H1 (cell line): ENCODE measurements around the gene CNPY2. TPM values are rescaled to one million over a fixed set of nuclear protein-coding genes. Genes with fewer than 3 reads are reported as not detected.

Experiments used
- CBX5 ChIP-seq: fragments of 300-800, 300-1000 bp; sonication (generic); IDR thresholded peaks from 2 replicates; pipeline ENCODE4 v1.7.1; 2016; ENCODE audit warnings: antibody characterized with exemption, low read length, low read depth
- CREB1 ChIP-seq: IDR thresholded peaks from 2 replicates; pipeline ENCODE4 v1.6.1; 2012; ENCODE audit warnings: inconsistent platforms
- CTBP2 ChIP-seq: IDR thresholded peaks from 2 replicates; pipeline ENCODE4 v1.7.0; 2011; ENCODE audit warnings: borderline replicate concordance, mild to moderate bottlenecking, moderate library complexity, mixed read lengths, low read length; ENCODE audit not compliant: insufficient read depth, insufficient read length
- EGR1 ChIP-seq: IDR thresholded peaks from 2 replicates; pipeline ENCODE4 v1.6.1; 2011; ENCODE audit warnings: low read depth, low read length, borderline replicate concordance
- GABPA ChIP-seq: IDR thresholded peaks from 2 replicates; pipeline ENCODE4 v1.6.1; 2011; ENCODE audit warnings: mild to moderate bottlenecking, low read length, moderate library complexity, borderline replicate concordance; ENCODE audit not compliant: insufficient read depth
- KDM4A ChIP-seq: IDR thresholded peaks from one replicate; pipeline ENCODE4 v1.7.1; 2012; ENCODE audit warnings: low read depth, mild to moderate bottlenecking, moderate library complexity, low read length, inconsistent platforms; ENCODE audit not compliant: severe bottlenecking
- NRF1 ChIP-seq: IDR thresholded peaks from 2 replicates; pipeline ENCODE4 v1.6.1; 2011; ENCODE audit warnings: mild to moderate bottlenecking, low read depth, low read length, improper control_type of control experiment
- POLR2A ChIP-seq, 2 experiments: IDR thresholded peaks; 1 replicate in 1 of 2; 2 replicates in 1 of 2; pipeline ENCODE4 v1.6.1; 2011; ENCODE audit warnings: low read depth in 2 of 2, low read length in 2 of 2, mild to moderate bottlenecking in 2 of 2; ENCODE audit errors: control extremely low read depth in 1 of 2
- POLR2AphosphoS5 ChIP-seq: IDR thresholded peaks from 2 replicates; pipeline ENCODE4 v1.6.1; 2011; ENCODE audit warnings: low read depth, low read length
- RAD21 ChIP-seq, 2 experiments: IDR thresholded peaks in 1 of 2; conservative IDR thresholded peaks in 1 of 2; 2 replicates each; pipeline ENCODE4 v1.6.1; 2011; ENCODE audit warnings: low read depth in 2 of 2, low read length in 2 of 2, improper control_type of control experiment in 1 of 2, inconsistent platforms in 1 of 2, mild to moderate bottlenecking in 1 of 2, moderate library complexity in 1 of 2
- RFX5 ChIP-seq: IDR thresholded peaks from 2 replicates; pipeline ENCODE4 v1.6.1; 2011; ENCODE audit warnings: low read depth, low read length, improper control_type of control experiment, borderline replicate concordance
- SAP30 ChIP-seq: fragments of 300-600 bp; sonication (generic); IDR thresholded peaks from 2 replicates; pipeline ENCODE4 v1.7.1; 2012; ENCODE audit warnings: low read length, moderate library complexity, mild to moderate bottlenecking, inconsistent platforms; ENCODE audit not compliant: insufficient read depth, insufficient replicate concordance
- SIX5 ChIP-seq: IDR thresholded peaks from 2 replicates; pipeline ENCODE4 v1.6.1; 2011; ENCODE audit warnings: mild to moderate bottlenecking, low read depth, low read length
- TAF1 ChIP-seq: IDR thresholded peaks from 2 replicates; pipeline ENCODE4 v1.6.1; 2011; ENCODE audit warnings: mild to moderate bottlenecking, low read depth, low read length
- TBP ChIP-seq: IDR thresholded peaks from 2 replicates; pipeline ENCODE4 v1.6.1; 2011; ENCODE audit warnings: low read depth, low read length, improper control_type of control experiment
- TEAD4 ChIP-seq: IDR thresholded peaks from 2 replicates; pipeline ENCODE4 v1.6.1; 2012; ENCODE audit warnings: low read depth, low read length, inconsistent platforms, mixed read lengths
- polyA plus RNA-seq, 7 experiments: library from polyadenylated mRNA; depleted of rRNA in 3 of 7; stranded (reverse) in 5 of 7; unstranded in 2 of 7; fragments of >200 nt in 5 of 7; fragments of 200-250 nt in 2 of 7; gene quantifications; 1 replicate in 5 of 7; 2 replicates in 1 of 7; 4 replicates in 1 of 7; pipeline versions ENCODE4 v1.2.1 to v1.2.3, GENCODE V29; 2011 to 2013; ENCODE audit warnings: missing spikeins in 2 of 7, mixed read lengths in 2 of 7
- total RNA-seq: library from RNA; stranded (reverse); fragmentation: NEBNext Ultra II Directional; extraction: Animal tissue kit (Norgen Biotek cat#: 25700); gene quantifications from 2 replicates; pipeline ENCODE4 v1.2.1, GENCODE V29; 2021
- TF ChIP-seq, protein P1 (sequence below): IDR thresholded peaks from 2 replicates; pipeline ENCODE4 v1.6.1; 2012; ENCODE audit warnings: low read length, inconsistent platforms
- TF ChIP-seq, protein P2 (sequence below): IDR thresholded peaks from 2 replicates; pipeline ENCODE4 v1.6.1; 2012; ENCODE audit warnings: inconsistent platforms
- TF ChIP-seq, protein P3 (sequence below): IDR thresholded peaks from 2 replicates; pipeline ENCODE4 v1.6.1; 2011; ENCODE audit warnings: low read depth, mild to moderate bottlenecking, low read length; ENCODE audit not compliant: insufficient read depth
- TF ChIP-seq, protein P4 (sequence below): IDR thresholded peaks from 2 replicates; pipeline ENCODE4 v1.6.1; 2012; ENCODE audit warnings: inconsistent platforms

CNPY2 gene
- total and polyA plus RNA-seq, 2 of the 8 experiments (the other 6 are each of a cell fraction or from before 2014, with no cell fraction given), result 203 to 281 TPM

DNA sequence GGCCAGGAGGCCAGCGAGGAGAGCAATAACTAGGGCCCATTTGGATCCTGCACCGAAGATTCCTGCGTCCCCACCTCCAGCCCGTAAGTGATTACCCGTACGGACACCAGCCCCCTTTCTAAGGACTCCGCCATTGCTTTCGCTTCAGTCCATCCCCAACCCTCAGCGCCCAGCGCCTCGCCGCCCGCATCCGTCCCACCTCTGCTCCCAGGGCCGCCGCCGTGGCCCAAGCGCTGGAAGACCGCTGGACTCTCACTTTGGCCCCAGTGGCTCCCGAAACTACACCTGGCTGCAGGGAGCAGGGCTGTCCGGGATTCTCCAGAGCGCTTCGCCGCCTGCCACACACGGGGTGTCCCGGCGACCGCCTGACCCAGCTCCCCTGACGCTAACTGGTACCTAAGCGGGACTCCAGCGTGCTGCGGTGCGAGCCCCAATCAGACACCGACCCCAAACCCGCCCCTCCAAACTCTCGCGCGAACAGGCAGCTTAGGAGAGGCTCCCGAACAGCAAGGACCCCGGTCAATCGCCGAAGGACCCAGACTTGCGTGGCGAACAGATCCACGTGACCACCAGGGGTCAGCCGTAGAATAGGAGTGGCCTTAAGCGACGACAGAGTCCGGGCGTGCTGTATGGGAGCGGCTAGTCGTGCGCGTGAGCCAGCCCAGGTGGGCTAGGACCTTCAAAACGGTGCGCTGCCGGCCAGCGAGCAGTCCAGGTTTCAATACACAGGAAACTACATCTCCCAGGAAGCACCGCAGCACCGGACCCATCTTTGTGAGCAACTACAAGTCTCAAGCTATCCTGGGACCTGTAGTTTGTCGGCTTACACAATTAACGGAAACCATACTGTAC, at the start of gene CNPY2 (continued):
- TF ChIP-seq SIX5 (peak; percentile 99), KDM4A (peak; percentile 80), RFX5 (no peak), TBP (peak; percentile 92), POLR2AphosphoS5 (peak; percentile 89; the same call in 1 of the 2 replicates), RAD21 (IDR thresholded peaks at IDR 0.05 in 1 of 2, conservative IDR thresholded peaks at IDR 0.05 in 1 of 2; ENCODE audit: low read depth in 2 of 2, low read length in 2 of 2) (peak; percentile 37 to 44; a peak in 3 of 4 replicates), EGR1 (no peak), TEAD4 (no peak), CREB1 (peak; percentile 72; the same call in 1 of the 2 replicates), TAF1 (peak; percentile 98), NRF1 (no peak), POLR2A (IDR thresholded peaks at IDR 0.05; ENCODE audit: control extremely low read depth in 1 of 2, low read depth in 2 of 2, low read length in 2 of 2) (peak; percentile 84 to 97), SAP30 (peak; percentile 13), CBX5 (no peak), GABPA (peak; percentile 70; the same call in 1 of the 2 replicates), CTBP2 (no peak)
- TF ChIP-seq, protein P1, sequence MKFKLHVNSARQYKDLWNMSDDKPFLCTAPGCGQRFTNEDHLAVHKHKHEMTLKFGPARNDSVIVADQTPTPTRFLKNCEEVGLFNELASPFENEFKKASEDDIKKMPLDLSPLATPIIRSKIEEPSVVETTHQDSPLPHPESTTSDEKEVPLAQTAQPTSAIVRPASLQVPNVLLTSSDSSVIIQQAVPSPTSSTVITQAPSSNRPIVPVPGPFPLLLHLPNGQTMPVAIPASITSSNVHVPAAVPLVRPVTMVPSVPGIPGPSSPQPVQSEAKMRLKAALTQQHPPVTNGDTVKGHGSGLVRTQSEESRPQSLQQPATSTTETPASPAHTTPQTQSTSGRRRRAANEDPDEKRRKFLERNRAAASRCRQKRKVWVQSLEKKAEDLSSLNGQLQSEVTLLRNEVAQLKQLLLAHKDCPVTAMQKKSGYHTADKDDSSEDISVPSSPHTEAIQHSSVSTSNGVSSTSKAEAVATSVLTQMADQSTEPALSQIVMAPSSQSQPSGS, result 0 out of 2 replicates have a peak, but pooled peaks have one; percentile 35
- TF ChIP-seq, protein P2, sequence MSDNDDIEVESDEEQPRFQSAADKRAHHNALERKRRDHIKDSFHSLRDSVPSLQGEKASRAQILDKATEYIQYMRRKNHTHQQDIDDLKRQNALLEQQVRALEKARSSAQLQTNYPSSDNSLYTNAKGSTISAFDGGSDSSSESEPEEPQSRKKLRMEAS, result peak; percentile 82
- TF ChIP-seq, protein P3, sequence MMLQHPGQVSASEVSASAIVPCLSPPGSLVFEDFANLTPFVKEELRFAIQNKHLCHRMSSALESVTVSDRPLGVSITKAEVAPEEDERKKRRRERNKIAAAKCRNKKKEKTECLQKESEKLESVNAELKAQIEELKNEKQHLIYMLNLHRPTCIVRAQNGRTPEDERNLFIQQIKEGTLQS, result 0 out of 2 replicates have a peak, but pooled peaks have one; percentile 2
- TF ChIP-seq, protein P4, sequence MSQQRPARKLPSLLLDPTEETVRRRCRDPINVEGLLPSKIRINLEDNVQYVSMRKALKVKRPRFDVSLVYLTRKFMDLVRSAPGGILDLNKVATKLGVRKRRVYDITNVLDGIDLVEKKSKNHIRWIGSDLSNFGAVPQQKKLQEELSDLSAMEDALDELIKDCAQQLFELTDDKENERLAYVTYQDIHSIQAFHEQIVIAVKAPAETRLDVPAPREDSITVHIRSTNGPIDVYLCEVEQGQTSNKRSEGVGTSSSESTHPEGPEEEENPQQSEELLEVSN, result peak; percentile 54; the same call in 1 of the 2 replicates
